Activated naive CD4-positive, alpha-beta T cell treated with anti-CD3 and anti-CD28 coated beads for 36 hours (primary cell): Measurements from ENCODE around the gene SNED1. TPM values are rescaled to one million over a fixed set of nuclear protein-coding genes. Genes with fewer than 3 reads are reported as not detected.

Source experiments
- CTCF ChIA-PET: fragments of 350-600 bp; sonication (Branson Sonifier 250); formaldehyde crosslinking; loops from one replicate; lab custom pipeline; 2021; ENCODE audit warnings: antibody characterized with exemption; lab: Charles Lee
- DNase-seq: peaks from one replicate; pipeline ENCODE4 v3.0.0-alpha.2; 2020
- H3K27ac Mint-ChIP-seq: one replicate; pipeline ENCODE4 v1.8.0; 2021; ENCODE audit warnings: mild to moderate bottlenecking, mixed read lengths
- H3K27me3 Mint-ChIP-seq: one replicate; pipeline ENCODE4 v1.8.0; 2021; ENCODE audit warnings: low read depth, mixed read lengths
- H3K36me3 Mint-ChIP-seq: one replicate; pipeline ENCODE4 v1.8.0; 2021; ENCODE audit warnings: low read depth, mixed read lengths
- H3K4me1 Mint-ChIP-seq: one replicate; pipeline ENCODE4 v1.8.0; 2021; ENCODE audit warnings: low read depth, mixed read lengths
- H3K4me3 Mint-ChIP-seq: one replicate; pipeline ENCODE4 v1.8.0; 2021; ENCODE audit warnings: mild to moderate bottlenecking, moderate library complexity, mixed read lengths
- H3K9me3 Mint-ChIP-seq: one replicate; pipeline ENCODE4 v1.8.0; 2021; ENCODE audit warnings: mixed read lengths
- intact Hi-C: fragments of 100-400 bp; cut with micrococcal nuclease; formaldehyde crosslinking; loops from one replicate; pipeline ENCODE4 v1.15.1; 2023
- total RNA-seq, 2 experiments: library from RNA; stranded (reverse); gene quantifications; one replicate each; pipeline ENCODE4 v1.2.3, GENCODE V29; 2021

The SNED1 gene
- total RNA-seq, 2 experiments from 2014 or later, result 0.35 to 0.60 TPM

DNA sequence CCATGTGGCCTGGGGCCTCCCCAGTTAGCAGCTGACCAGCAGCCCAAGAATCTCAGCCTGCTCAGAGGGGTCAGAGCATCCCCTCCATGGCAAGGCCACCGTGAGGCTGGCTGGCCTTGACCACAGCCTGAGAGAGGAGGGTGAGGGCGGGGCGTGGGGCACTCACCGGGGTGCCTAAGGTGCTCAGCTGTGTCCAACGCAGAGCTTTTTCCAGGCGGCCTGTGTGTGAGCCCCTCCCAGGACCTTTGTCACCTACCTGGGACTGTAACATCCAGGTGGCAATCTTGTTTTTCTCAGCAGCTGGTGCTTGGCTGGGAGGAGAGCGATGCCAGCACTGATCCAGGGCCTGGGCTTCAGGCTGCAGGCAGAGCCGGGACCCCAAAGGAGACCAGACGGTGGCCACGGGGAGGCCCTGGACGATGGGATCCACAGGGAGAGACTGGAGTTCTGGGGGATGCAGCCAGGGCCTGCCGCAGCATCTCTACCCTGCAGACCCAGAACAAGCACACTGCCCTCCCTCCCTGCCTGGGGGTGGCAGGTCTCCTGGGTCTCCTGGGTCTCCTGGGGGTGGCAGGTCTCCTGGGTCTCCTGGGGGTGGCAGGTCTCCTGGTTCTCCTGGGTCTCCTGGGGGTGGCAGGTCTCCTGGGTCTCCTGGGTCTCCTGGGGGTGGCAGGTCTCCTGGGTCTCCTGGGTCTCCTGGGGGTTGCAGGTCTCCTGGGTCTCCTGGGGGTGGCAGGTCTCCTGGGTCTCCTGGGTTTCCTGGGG lies 12.3 kb downstream of the SNED1 start:
- Mint-ChIP-seq H3K27ac (no peak overlapping the region), H3K9me3 (peaks cover 4% of the 10 kb centered on the region), H3K27me3 (no peaks in the 10 kb centered on the region), H3K36me3 (no peaks in the 10 kb centered on the region), H3K4me3 (peak overlapping the region; percentile 45), H3K4me1 (peaks cover 32% of the 10 kb centered on the region)
- no peak for DNase-seq
- intact Hi-C loops, result loop anchor here (2.0 kb wide), 1 partner anchor 26 kb away; no protein-coding TSS in a partner anchor
- CTCF ChIA-PET, result interaction anchor here (1.2 to 1.8 kb wide), 2 partner anchors 11 to 27 kb away, joined by 4 to 5 read pairs; no protein-coding TSS in a partner anchor

- Mint-ChIP-seq H3K36me3 (no peaks in the 10 kb centered on the region), H3K27ac (no peak overlapping the region), H3K4me1 (peaks cover 32% of the 10 kb centered on the region), H3K4me3 (no peak overlapping the region), H3K9me3 (no peaks in the 10 kb centered on the region), H3K27me3 (no peaks in the 10 kb centered on the region)
- DNase-seq, result no peak
- CTCF ChIA-PET, result interaction anchor here (1.2 to 1.8 kb wide), 2 partner anchors 11 to 28 kb away, joined by 4 to 5 read pairs; no protein-coding TSS in a partner anchor
- intact Hi-C loops, result loop anchor here (2.0 kb wide), 1 partner anchor 26 kb away; no protein-coding TSS in a partner anchor
Observed at GRCh38 chr2:241011296-241011600, 12.8 kb downstream of the SNED1 start.

DNA sequence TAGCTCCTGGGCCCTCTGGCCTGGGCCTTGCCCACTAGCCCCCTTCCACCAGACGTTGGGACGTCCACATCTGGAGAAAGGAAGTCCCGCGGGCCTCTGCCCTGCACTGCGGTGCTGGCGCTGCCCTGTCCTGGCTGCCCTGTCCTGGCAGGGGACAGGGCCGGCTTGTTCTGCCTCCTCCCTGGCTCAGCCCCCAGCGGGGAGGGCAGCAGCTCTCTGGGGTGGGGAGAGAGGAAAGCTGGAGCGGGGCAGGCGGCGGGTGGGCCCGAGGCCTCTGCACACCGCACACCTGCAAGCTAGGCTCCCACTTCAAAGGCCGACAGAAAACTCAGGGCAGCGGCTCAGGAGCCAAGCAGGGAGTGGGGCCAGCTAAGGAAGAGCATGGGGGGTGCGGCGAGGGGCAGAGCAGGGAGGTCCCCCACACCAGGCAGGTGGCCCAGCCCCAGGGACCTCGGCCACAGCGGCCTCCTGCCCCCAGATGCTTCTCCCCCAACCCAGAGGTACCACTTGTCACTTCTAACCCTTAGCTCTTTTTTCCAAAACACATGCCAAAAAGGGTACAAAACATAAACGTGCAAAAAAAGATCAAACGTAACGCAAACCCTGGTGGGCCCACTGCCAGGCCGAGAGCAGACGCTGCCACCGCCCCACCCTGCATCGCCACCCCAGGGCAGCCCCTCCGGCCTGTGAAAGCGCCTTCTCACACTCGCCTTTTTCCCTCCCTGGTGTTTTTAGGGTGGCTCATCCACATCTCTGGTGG lies 13.5 kb downstream of the SNED1 start:
- CTCF ChIA-PET, result interaction anchor here (1.2 kb wide), 1 partner anchor 10 kb away, joined by 4 read pairs; no protein-coding TSS in a partner anchor
- intact Hi-C loops, result loop anchor here (2.0 kb wide), 1 partner anchor 25 kb away; no protein-coding TSS in a partner anchor
- H3K4me1 Mint-ChIP-seq, result peaks cover 32% of the 10 kb centered on the region
- H3K27ac Mint-ChIP-seq, result no peak overlapping the region
- H3K4me3 Mint-ChIP-seq, result no peak overlapping the region
- no peaks in the 10 kb centered on the region for H3K9me3 Mint-ChIP-seq
- no peaks in the 10 kb centered on the region for H3K36me3 Mint-ChIP-seq
- DNase-seq, result no peak
- no peaks in the 10 kb centered on the region for H3K27me3 Mint-ChIP-seq

DNA sequence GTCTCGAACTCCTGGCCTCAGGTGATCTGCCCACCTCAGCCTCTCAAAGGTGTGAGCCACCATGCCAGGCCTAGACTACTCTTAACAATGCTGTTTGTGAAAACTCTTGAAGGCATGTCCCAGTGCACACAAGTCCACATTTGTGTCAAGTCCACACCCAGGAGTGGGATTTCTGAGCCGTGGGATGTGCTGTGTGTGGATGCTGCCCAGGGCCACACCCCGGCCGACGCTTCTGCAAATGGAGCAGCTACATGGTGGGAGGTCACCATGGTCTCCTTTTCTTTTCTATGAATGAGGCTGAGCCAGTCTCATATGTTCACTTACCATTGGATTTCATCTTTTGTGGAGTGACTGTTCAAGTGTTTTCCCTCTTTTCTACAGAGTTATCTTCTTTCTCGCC lies 15.8 kb downstream of the SNED1 start:
- CTCF ChIA-PET, result no interaction called here
- no peak for DNase-seq
- Mint-ChIP-seq H3K9me3 (no peaks in the 10 kb centered on the region), H3K4me3 (no peak overlapping the region), H3K4me1 (peaks cover 22% of the 10 kb centered on the region), H3K27ac (no peak overlapping the region), H3K27me3 (no peaks in the 10 kb centered on the region), H3K36me3 (no peaks in the 10 kb centered on the region)
- intact Hi-C loops, result no loop called here

DNA sequence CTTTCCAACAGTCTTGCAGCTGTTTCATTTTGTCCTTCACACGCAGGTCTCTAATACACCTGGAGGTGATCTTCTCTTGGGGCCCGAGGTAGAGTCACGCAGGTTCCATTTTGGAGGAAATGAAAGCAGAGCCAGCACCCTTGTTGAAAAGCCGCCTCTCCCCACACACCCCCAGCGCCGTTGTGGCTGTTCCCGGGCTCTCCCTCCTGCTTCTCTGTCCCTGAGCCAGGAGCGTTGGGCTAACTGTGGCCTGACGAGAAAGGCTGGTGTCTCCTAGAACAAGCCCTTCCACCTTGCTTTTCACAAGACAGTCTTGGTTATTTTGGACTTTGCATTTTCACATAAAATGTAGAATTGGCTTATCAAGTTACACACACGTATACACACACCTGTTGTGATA lies 16.3 kb downstream of the SNED1 start:
- CTCF ChIA-PET, result no interaction called here
- intact Hi-C loops, result no loop called here
- no peak for DNase-seq
- Mint-ChIP-seq H3K27ac (no peak overlapping the region), H3K36me3 (no peaks in the 10 kb centered on the region), H3K4me1 (peaks cover 17% of the 10 kb centered on the region), H3K9me3 (no peaks in the 10 kb centered on the region), H3K27me3 (no peaks in the 10 kb centered on the region), H3K4me3 (no peak overlapping the region)

DNA sequence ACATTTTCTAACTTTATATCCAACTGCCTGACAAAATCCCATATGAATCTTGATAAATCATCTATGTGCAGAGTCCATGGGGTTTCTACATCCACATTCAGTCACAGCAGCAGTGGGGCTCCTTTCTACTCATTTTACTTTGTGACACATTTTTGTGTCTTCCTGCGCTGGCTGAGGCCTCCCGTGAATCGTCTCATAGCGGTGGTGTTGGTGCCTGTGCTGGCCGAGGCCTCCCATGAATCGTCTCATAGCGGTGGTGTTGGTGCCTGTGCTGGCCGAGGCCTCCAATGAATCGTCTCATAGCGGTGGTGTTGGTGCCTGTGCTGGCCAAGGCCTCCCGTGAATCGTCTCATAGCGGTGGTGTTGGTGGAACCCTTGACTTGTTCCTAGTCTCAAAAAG lies 17.0 kb downstream of the SNED1 start:
- H3K36me3 Mint-ChIP-seq, result no peaks in the 10 kb centered on the region
- H3K4me1 Mint-ChIP-seq, result peaks cover 11% of the 10 kb centered on the region
- no peaks in the 10 kb centered on the region for H3K27me3 Mint-ChIP-seq
- no peaks in the 10 kb centered on the region for H3K9me3 Mint-ChIP-seq
- H3K27ac Mint-ChIP-seq, result no peak overlapping the region
- CTCF ChIA-PET, result no interaction called here
- intact Hi-C loops, result no loop called here
- no peak for DNase-seq
- H3K4me3 Mint-ChIP-seq, result no peak overlapping the region

- H3K4me3 Mint-ChIP-seq, result no peak overlapping the region
- H3K4me1 Mint-ChIP-seq, result peaks cover 2% of the 10 kb centered on the region
- H3K36me3 Mint-ChIP-seq, result no peaks in the 10 kb centered on the region
- peaks cover 2% of the 10 kb centered on the region for H3K9me3 Mint-ChIP-seq
- no peak for DNase-seq
- intact Hi-C loops, result no loop called here
- no peaks in the 10 kb centered on the region for H3K27me3 Mint-ChIP-seq
- CTCF ChIA-PET, result no interaction called here
- no peak overlapping the region for H3K27ac Mint-ChIP-seq
Observed at GRCh38 chr2:241017228-241017940, 19.0 kb downstream of the SNED1 start.

- Mint-ChIP-seq H3K9me3 (peaks cover 5% of the 10 kb centered on the region), H3K36me3 (no peaks in the 10 kb centered on the region), H3K27me3 (no peaks in the 10 kb centered on the region), H3K27ac (no peak overlapping the region), H3K4me1 (no peaks in the 10 kb centered on the region), H3K4me3 (no peak overlapping the region)
- CTCF ChIA-PET, result no interaction called here
- intact Hi-C loops, result no loop called here
- no peak for DNase-seq
Observed at GRCh38 chr2:241018051-241018891, 19.9 kb downstream of the SNED1 start.

- no peak overlapping the region for H3K4me3 Mint-ChIP-seq
- intact Hi-C loops, result no loop called here
- DNase-seq, result no peak
- no peaks in the 10 kb centered on the region for H3K36me3 Mint-ChIP-seq
- no peaks in the 10 kb centered on the region for H3K4me1 Mint-ChIP-seq
- H3K27ac Mint-ChIP-seq, result no peak overlapping the region
- CTCF ChIA-PET, result no interaction called here
- H3K9me3 Mint-ChIP-seq, result peaks cover 5% of the 10 kb centered on the region
- no peaks in the 10 kb centered on the region for H3K27me3 Mint-ChIP-seq
Observed at GRCh38 chr2:241019441-241020139, 21.2 kb downstream of the SNED1 start.

DNA sequence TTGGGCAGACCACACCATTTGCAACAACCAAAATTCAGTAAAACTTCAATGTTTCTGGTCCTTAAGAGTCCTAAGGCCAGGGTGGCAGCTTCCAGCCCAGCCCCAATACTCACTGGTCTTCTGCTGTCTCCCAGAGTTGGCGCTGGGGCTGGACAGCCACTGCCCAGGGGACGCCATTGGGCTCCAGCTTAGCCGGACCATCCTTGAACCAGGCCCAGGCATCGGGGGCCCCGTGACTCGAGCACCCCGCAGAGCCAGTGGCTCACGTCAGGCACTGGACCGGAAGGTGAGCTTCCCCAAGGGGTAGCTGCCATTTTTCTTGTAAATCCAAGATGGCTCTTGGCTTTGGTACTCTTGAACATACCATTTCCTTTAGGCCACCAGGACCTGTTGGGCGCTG lies 21.8 kb downstream of the SNED1 start:
- no peaks in the 10 kb centered on the region for H3K27me3 Mint-ChIP-seq
- CTCF ChIA-PET, result no interaction called here
- no peak overlapping the region for H3K4me3 Mint-ChIP-seq
- no peaks in the 10 kb centered on the region for H3K36me3 Mint-ChIP-seq
- intact Hi-C loops, result no loop called here
- no peak for DNase-seq
- no peaks in the 10 kb centered on the region for H3K4me1 Mint-ChIP-seq
- no peak overlapping the region for H3K27ac Mint-ChIP-seq
- H3K9me3 Mint-ChIP-seq, result peaks cover 8% of the 10 kb centered on the region

- intact Hi-C loops, result no loop called here
Observed at GRCh38 chr2:241020629-241021190, 22.3 kb downstream of the SNED1 start.

More at GRCh38 chr2:241020629-241021190, 22.3 kb downstream of the SNED1 start:
- Mint-ChIP-seq H3K36me3 (peaks cover 3% of the 10 kb centered on the region), H3K4me3 (no peak overlapping the region), H3K9me3 (peaks cover 12% of the 10 kb centered on the region), H3K4me1 (no peaks in the 10 kb centered on the region), H3K27ac (no peak overlapping the region), H3K27me3 (no peaks in the 10 kb centered on the region)
- no peak for DNase-seq
- CTCF ChIA-PET, result interaction anchor here (1.5 kb wide), 1 partner anchor 37 kb away, joined by 4 read pairs; no protein-coding TSS in a partner anchor
